ENCODE data around the gene PRAMEF5.
"Not testable (repeated sequence)": the region's sequence is repeated elsewhere in the genome, so short reads cannot be mapped to it uniquely, and the experiment has no call there.

PRAMEF5 gene

GRCh38 chr1:13253898-13254297 is at the start of gene PRAMEF5:
TSS of gene PRAMEF5 (plus strand) at chr1:13254198. CDS start at chr1:13259269, 5,071 bp downstream.
- not testable (repeated sequence) for DNase-seq (ENCODE audit: low read depth)

DNA sequence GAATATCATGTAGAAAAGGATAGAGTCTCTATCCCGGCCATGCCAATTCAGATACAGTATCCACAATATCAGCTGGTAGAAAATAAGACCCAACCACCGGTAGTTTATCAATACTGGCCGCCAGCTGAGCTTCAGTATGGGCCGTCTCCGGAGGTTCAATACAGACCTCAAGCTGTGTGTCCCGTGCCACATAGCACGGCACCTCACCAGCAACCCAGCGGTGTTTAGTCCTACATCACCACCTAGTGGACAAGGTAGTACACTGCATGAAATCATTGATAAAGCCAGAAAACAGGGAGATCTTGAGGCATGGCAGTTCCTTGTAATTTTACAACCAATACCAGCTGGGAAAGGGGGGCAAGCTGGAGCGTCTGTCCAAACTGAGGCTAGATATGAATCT is 45.3 kb upstream of the PRAMEF5 start:
- not testable (repeated sequence) for DNase-seq (ENCODE audit: low read depth)

- DNase-seq (ENCODE audit: low read depth) = not testable (repeated sequence)
Observed at GRCh38 chr1:13216619-13217018, 37.4 kb upstream of the PRAMEF5 start.

- not testable (repeated sequence) for DNase-seq (ENCODE audit: low read depth)
Observed at GRCh38 chr1:13219203-13219602, 34.8 kb upstream of the PRAMEF5 start.

DNA sequence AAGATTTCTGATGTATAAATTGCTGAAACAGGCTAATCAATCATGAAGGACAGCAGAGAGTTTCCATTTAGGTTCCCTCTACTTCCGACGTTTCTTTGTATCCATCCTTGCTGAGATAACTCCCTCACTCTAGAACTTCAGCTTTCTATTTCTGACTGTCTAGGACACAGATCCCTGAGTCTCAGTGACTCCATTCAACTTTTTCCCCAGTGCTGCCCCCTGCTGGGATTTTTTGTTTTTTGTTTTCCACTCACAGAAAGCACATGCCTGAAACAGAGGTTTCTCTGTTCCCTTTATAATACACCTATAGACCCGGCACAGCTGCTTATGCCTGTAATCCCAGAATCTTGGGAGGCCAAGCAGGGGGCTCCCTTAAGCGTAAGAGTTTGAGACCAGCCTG is 31.2 kb upstream of the PRAMEF5 start:
- not testable (repeated sequence) for DNase-seq (ENCODE audit: low read depth)

DNA sequence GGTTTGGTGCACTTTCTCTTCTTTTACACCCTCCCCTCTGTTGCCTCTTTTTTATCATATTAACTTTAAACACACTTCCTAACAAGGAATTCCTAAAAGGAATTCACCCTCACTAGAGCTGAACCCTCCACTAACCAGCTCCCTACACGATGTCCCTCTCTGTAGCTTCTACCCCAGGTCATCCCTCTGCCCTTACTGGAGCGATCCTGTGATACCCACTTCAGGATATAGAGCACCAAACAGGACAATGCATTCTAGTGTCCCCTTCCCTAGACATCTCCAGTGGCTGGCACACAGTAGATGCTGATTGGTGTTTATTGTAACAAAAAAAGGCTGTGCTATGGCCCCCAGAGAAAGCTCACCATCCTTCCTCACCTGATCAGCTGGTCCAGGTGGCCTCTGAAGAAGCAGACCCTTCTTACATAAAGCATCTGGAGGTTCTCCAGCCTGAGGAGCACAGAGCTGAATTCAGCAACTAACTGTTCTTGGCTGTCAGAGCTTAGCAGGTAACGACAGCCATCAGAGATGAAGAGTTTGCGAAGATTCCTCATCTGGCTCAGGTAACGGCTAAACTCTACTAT is 29.4 kb upstream of the PRAMEF5 start:
- no peak for DNase-seq (ENCODE audit: low read depth)

GRCh38 chr1:13225675-13226204 is 28.3 kb upstream of the PRAMEF5 start, which contains the start of gene PRAMEF18:
TSS of gene PRAMEF18 (minus strand) at chr1:13226154. CDS start at chr1:13226106, 48 bp downstream.
- DNase-seq (ENCODE audit: low read depth) = not testable (repeated sequence)

DNA sequence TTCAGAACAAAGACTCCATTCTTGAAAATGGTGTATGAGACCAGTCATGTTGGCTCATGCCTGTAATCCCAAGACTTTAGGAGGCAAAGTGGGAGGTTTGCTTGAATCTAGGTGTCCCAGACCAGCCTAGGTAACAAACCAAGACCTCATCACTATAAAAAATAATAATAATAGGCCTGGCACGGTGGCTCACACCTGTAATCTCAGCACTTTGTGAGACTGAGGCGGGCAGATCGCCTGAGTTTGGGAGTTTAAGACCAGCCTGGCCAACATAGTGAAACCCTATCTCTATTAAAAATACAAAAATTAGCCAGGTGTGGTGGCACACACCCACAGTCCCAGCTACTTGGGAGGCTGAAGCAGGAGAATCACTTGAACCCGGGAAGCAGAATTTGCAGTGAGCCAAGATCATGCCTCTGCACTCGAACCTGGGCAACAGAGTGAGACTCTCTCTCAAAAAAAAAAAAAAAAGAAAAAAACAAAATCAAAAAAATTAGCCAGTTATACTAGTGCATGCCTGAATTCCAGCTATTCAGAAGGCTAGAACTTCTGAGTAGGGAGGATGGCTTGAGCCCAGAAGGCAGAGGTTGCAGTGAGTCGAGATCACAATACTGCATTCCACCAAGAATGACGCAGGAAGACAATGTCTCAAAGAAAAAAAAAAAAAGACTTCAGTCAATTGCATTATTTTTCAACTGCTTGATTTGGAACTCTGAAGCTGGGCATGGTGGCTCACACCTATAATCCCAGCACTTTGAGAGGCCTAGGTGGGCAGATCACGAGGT is 26.5 kb upstream of the PRAMEF5 start:
- not testable (repeated sequence) for DNase-seq (ENCODE audit: low read depth)

DNA sequence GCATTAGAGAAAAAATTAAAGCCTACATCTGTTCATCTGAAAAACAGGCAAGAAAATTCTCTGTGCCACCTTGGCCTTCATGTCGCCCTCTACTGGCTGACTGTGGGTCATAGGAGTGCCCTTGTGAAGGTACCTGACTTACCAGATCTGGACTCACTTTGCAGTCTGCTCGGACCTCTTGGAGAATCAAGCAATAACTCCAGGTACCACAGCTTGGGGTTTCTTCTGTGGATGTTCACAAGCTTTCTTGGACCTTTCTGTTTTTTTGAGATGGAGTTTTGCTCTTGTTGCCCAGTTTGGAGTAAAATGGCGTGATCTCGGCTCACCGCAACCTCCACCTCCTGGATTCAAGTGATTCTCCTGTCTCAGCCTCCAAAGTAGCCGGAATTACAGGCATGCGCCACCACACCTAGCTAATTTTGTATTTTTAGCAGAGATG is 25.6 kb upstream of the PRAMEF5 start:
- DNase-seq (ENCODE audit: low read depth) = no peak

DNA sequence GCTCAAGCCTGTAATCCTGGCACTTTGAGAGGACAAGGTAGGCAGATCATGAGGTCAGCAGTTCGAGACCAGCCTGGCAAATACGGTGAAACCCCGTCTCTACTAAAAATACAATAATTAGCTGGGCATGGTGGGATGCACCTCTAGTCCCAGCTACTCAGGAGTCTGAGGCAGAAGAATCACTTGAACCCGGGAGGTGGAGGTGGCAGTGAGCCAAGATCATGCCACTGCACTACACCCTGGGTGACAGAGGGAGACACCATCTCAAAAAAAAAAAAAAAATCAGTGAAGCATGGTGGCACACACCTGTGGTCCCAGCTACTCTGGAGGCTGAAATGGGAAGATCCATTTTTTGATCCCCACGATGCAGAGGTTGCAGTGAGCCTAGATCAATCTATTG is 23.9 kb upstream of the PRAMEF5 start:
- DNase-seq (ENCODE audit: low read depth) = not testable (repeated sequence)

GRCh38 chr1:13230601-13231000 is 23.4 kb upstream of the PRAMEF5 start:
- DNase-seq (ENCODE audit: low read depth) = not testable (repeated sequence)

DNA sequence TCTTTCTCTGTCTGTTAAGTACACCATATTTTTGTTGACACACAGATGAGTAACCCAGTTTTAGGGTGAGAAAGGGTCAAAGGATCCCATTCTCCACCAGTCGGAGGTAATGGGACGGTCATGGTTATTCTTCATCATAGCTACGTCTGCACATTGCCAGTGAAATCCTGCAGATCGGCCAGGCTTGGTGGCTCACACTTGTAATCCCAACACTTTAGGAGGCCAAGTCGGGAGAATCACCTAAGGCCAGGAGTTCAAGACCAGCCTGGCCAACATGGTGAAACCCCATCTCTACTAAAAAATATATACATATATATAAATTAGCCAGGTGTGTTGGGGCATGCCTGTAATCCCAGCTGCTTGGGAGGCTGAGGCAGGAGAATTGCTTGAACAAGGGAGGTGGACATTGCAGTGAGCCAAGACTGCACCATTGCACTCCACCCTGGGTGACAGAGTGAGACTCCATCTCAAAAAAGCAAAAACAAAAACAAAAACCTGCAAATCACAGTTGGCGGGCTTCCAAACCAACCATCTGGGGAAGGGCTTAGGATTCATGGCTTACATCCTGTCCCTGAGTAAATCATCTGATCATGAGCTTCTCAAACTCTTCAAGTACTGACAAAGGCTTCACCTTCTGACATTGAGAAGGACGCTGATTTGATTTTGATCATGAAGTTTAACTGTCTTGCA is 22.8 kb upstream of the PRAMEF5 start:
- not testable (repeated sequence) for DNase-seq (ENCODE audit: low read depth)

GRCh38 chr1:13232056-13232455 is 21.9 kb upstream of the PRAMEF5 start:
- DNase-seq (ENCODE audit: low read depth) = not testable (repeated sequence)

DNA sequence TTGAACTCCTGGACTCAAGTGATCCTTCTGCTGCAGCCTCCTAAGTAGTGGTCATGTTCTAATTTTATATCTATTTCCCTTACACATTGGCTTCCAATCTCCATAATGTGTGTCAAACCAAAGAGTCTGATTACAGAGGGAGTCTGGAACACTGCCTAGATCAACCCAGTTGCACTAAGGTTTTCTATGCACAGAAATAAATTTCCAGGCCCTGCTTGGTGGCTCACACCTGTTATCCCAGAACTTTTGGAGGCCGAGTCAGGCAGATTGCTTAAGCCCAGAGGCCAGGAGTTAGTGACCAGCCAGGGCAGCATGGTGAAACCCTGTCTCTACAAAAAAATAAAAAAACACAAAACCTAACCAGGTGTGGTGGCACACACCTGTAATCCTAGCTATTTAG is 19.9 kb upstream of the PRAMEF5 start:
- DNase-seq (ENCODE audit: low read depth) = not testable (repeated sequence)

GRCh38 chr1:13237572-13237971 is 16.4 kb upstream of the PRAMEF5 start:
- not testable (repeated sequence) for DNase-seq (ENCODE audit: low read depth)

- DNase-seq (ENCODE audit: low read depth) = not testable (repeated sequence)
Observed at GRCh38 chr1:13239633-13240032, 14.4 kb upstream of the PRAMEF5 start.

- DNase-seq (ENCODE audit: low read depth) = not testable (repeated sequence)
Observed at GRCh38 chr1:13243536-13244263, 10.3 kb upstream of the PRAMEF5 start.

- DNase-seq (ENCODE audit: low read depth) = not testable (repeated sequence)
Observed at GRCh38 chr1:13245841-13246553, 8.0 kb upstream of the PRAMEF5 start.

DNA sequence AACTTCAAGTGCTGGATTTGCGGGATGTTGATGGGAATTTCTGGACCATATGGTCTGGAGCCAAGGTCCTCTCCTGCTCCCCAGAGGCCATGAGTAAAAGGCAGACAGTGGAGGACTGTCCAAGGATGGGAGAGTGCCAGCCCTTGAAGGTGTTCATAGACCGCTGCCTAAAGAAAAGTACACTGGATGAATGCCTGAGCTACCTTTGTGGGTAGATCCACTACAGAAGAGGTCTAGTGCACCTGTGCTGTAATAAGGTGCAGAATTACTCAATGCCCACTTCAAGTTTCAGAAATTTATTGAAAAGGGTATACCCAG is 7.5 kb upstream of the PRAMEF5 start:
- DNase-seq (ENCODE audit: low read depth) = not testable (repeated sequence)

GRCh38 chr1:13247122-13247521 is 6.9 kb upstream of the PRAMEF5 start:
- not testable (repeated sequence) for DNase-seq (ENCODE audit: low read depth)

GRCh38 chr1:13265124-13265523 is 11.1 kb downstream of the PRAMEF5 start:
- DNase-seq (ENCODE audit: low read depth) = not testable (repeated sequence)

All from stromal cell of bone marrow (primary cell).